SIG-M5 treated with dmso at 0.1 percent for 504 hours (cell line): ENCODE data around the gene ABLIM1.

Experiments
- DNase-seq: peaks from one replicate; lab custom pipeline; 2025; ENCODE audit not compliant: unreplicated experiment; lab: John Stamatoyannopoulos, UW

ABLIM1 gene

DNA sequence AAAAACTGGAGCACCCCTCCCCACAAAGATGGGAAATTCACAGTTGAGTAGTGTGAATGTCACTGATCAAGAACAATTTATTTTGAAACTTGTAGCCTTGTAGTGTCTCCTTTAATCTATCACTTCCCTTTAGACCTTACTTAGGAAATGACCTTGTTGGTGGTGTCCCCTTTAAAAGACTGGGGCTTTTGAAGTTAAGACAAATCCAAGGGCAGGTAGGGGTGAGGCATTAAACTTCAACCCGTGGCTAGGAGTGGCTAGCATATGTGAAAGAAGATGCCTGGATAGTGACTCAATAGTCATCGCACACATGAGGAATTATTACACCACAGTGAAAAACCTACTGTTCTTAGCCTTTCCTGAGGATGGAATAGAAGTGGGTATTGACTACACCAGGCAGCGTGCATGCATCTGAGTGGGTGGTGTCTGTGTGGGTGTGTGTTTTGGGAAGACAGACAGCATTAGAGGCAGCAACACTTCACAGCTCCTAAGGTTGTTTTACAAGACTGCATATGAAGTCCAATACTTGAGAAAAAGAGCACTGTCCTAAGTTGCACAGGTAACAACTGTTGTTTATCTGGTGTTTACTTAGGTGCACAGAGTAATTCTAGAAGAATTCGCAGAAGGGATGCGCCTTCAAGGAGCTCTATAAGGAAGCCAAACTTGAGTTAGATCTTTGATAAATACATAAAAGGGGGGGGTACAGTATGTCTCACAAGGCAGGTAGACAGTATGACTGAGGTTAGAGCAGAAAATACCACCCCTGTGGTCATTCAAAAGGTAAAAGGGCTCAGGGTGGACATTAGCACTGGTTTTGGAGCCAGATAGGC lies 32.9 kb downstream of the ABLIM1 start:
- DNase-seq, result no peak

DNA sequence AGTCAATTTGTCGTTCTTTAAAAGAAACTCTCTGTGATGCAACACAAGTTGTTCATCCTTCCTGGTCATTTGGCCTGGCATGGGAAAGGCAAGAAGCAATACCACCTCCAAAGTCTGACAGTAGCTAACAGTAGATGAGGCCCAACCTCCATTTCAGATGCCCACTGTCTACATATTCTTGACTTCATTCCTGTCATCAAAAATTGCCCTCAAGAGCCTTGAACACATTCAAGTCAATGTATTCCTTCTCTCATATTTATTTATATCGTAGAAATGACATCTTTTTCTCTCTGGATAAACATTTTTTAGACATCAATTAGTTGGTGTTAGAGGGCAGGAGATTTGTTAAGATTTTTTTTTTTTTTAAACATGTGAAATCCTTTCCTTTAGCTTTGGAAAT lies 33.7 kb downstream of the ABLIM1 start:
- no peak for DNase-seq

DNA sequence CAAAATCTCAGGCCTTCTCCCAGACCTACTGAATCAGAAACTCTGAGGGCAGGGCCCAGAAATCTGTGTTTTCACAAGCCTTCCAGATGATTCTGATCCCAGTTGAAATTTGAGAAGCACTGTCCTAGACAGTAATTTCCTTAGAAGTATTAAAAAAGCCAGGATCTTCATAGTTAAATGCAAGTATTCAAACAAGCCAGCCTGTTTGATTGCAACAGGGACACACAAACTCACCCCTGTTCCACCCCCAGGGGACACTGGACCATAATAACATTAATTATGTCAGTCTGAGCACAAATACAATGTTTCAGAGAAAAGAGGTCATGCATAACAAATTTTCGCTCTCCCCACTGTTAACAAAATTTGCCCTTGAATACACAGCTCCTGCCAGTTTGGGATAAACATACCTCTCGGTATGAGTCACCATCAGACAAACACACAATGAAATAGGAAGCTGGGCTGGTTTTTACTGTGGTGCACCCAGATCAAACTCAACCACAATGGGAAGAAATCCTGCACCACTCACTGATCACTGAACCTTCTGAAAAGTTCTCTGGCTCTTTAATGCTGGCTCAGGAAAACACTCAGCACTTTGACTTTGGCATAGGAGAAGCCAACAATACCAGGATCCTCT lies 34.3 kb downstream of the ABLIM1 start:
- DNase-seq, result peak; percentile 18

DNA sequence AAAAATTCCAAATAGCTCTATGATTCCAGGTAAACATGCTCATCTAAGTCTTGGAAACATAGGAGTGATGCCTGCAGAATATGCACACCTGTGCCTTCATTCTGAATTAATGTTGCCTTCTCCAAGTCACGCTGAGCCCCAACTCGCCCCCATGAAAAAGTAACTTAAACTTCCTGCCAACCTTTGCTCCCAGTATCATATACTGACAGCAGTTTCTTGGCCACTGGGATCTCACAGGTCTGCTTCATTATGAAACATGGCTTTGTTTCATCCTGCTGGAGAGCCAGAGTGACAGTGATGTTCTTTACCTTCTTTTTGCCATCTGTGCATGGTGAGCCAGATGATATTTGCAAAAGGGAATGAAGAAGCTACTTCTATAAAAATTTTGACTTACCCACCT lies 34.9 kb downstream of the ABLIM1 start:
- no peak for DNase-seq

DNA sequence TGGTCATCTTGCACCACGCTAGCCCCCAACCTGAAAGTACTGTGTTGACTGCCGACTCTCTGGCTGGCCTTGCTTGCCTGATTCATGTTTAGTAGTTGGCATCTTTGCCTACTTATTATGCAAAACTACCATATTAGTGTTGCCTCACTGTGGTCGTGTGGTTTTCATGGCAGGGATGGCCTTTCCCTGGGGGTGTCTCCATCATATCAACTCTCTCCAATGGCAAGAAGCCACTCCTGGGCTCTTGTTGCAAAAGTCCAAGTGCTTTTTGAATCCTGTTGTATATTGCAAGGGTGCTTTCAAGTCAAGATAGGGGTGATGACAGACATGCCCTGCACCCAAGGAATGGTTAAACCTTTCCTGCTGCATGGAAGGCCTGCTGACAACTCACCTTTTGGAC lies 39.4 kb downstream of the ABLIM1 start:
- DNase-seq, result no peak

DNA sequence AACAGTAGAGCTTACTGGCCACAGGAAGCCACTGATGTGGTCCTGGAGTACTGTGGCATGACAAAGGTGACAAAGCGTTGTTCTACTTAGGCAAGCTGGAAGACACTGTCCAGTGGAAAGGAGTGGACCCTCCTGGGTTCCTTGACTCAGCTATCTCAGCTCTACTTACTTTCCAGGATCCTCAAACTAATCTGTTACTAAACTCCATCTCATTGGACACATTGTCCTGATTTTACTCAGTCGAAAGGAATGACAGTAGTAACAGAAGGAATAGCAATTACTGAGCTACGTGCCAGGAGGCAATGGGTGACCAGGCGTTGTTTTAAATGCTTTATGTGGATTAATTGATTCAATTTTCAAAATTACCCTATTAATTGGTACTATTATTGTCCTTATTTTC lies 41.6 kb downstream of the ABLIM1 start:
- no peak for DNase-seq

DNA sequence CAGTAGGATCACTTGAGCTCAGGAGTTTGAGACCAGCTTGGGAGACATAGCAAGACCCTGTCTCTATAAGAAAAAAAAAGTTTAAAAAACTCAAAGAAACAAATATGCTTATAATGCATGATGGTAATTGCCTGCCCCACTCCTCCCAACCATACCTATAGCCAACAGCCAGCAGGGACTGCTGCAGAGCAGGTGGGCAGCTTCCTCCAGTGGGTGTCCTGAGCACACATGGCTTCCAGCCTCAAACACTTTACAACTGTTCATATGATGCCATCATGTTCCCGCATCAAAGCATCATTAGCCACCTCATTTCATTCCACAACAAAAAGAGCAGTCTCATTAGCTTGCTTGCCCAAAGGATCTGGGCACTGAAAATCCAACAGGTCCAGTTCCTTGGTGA lies 42.0 kb downstream of the ABLIM1 start:
- DNase-seq, result no peak

DNA sequence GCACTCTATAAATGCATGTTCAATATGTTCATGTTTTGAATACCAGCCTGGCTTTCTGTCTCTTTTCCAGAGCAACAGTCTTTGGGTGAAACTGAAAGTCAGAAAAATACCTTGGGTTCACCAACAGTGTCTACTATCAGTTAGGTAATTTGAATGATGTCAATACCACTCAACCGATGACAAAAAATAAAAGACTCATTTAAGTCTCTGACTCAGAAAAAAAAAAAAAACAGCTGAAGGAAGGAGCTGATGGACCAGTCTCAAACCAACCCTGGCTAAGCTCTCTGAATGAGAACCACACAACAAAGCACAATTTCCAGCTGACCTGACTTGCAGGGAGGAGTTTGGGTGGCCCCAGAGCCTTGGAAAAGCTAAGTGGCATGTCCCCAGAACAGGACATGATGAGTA lies 42.5 kb downstream of the ABLIM1 start:
- no peak for DNase-seq

DNA sequence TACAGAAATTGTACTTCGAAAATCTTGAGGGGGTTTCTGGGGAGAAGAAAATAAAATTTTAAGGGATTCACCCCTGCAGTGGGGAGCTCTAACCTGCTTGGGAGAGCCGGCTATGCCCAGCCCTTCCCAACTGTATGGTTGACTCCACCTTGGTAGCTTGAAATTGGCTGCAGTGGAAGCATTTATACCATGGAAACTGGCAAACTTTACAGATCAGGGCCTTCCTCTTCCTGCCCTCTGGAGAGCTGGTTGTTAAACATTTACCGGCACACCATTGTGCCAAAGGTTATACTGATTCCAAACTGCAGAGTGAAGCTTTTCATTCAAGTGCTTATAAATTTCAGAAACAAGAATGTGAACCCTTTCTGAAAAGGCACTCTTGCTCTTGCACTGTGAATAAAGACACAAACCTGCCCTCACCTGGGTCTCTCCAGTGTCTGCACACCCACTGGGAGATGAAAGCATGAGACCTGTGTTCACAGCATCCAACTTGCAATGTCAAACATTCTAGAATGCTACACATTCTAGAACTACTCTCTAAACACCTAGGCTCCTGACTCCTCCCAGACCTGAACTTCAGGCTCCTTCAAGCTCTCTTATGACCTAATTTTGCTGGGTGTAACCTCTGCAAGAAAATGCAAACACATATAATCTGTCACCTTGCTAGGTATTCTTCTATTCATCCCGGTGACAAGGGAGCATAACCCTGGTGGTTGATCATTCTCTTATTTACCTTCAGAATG lies 44.7 kb downstream of the ABLIM1 start:
- no peak for DNase-seq

DNA sequence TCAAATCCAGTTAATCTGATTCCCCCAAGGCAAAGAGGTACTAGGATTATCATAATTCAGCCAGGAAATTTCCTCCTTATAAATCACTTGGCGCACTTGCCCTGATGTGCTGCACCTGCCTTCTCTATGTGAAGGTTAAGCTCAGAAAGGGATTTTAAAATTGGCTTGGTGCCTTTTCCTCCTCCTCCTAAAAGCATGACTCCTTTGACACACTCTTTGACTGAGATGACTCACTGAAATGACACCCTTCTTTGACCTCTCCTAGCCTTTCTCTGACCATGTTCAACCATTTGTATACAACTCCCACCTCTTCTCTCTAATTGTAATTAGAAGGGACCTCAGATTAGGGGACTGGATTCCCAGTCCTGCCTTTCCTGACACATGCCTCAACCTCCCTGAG lies 46.5 kb downstream of the ABLIM1 start:
- DNase-seq, result no peak

DNA sequence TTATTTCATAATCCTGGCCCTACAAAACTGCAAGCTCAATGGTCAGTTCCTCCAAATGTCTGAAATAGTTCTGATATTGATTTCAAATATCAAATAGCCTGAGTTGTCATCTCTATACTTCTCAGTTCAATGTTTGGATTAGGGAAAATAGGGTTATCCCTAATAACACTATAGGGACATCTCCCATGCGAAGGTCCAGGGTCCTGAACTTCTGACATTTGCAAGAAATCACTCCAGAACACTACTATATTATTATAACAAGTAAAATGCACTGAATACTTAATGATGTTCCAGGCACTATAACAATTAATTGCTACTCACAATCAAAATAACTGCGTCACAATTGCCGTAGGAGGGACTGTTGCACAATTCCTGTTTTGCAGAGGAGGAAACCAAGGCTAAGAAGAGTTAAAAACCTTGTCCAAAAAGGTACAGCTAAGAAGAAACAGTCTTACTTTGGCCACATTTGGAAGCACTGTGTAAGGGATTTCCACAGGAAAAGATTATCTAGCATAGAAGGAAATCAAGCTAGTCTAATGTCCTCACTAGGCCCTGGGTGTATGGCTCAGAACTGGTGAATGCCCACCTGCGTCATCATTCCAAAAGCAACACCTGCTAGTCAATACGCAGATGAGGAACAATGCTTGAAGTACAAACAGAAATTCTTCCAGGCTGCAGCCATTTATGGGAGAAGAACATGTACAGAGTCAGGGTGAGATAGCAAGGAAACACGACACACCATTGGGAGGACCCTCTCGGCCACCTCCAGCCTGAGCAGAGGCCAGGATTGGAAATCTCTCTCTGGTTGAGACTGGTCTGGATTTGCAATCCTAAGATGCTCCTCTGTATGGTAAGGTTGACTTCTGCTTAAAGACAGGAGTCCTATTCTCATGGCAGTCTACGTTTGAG lies 48.3 kb downstream of the ABLIM1 start:
- DNase-seq, result no peak

DNA sequence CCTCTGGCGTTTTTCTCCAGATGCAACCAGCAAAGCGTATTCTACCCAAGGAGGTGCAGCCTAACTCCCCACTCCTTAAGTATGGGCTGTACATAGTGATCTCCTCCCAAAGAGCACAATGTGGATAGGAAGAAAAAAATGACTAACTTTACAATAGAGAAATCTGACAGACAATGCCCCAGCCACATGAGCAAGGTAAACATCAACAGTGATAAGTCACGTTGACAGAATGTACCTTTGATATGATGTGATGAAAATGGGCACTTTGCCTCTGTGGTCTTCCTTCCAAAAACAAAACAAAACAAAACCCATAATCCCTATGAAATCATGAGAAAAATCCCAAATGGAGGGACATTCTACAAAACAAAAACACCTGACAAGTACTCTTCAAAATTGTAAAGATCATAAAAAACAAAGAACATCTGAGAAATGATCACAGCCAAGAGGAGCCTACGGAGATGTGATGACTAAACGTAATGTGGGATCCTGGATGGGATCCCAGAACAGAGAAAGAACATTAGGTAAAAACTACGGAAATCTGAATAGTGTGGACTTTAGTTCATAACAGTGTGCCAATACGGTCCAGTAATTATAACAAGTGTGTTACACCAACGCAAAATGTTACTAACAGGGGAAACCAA lies 50.6 kb downstream of the ABLIM1 start:
- no peak for DNase-seq

DNA sequence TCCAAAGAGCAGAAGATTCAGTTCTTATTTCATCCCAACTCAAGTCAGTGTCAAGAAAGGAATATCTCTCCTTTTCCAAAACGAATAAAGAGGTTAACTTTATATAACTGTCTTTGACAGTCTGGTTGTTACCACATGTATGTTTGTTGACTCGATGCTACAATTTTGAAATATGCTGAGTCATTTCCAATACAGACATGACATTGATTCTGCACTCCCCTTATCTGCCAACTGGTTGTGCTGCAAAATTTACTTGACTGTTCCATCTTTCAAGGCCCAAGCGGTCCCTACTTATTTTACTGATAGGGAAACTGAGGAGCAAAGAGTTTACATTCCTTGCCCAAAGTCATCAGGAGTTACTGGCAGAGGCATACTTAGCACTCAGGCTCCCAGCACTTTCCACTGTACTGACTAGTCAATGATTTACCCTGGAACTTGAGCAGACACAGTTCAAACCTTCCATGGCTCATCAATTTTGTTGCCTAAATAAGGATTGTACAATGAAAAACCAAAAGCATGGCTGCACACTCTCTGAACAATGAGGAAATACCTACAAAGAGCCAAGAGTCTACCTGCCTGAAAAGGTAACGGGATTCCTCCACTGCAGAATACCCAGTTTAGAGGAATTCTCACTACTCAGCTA lies 52.8 kb downstream of the ABLIM1 start:
- no peak for DNase-seq

DNA sequence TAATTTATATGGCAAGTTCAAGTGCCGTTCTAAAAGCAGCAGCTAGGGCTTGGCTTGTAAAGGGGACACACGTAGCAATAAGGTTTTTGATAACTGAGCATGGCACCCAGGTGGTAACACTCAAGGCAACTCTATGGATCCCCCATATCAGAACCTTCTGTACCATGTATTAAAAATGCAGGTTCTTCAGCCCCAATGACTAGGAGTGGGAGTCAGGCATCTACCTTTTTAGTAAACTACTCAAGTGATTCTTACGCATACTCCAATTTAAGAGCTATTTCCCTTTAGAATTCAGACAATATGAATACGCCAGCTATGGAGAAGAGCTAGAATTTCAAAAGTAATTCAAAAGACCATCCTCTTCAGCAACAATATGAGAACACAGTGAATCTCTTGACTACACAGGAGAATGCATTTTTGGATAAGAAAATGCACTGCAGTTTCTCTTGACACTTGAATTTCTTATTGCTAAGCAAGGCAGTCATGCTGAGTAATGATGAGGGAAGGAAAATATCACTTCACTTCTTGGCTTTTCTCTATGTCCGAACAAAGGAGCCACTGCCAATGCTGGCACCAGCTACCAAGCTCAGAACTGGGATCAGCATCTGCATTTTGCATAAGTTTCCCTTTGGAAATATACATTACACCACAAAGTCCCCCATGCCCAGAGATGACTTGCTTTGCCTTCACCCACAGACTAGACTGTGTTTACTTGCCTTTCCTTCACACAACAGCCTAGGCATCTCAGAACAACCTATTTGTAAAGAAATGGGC lies 53.5 kb downstream of the ABLIM1 start:
- no peak for DNase-seq

DNA sequence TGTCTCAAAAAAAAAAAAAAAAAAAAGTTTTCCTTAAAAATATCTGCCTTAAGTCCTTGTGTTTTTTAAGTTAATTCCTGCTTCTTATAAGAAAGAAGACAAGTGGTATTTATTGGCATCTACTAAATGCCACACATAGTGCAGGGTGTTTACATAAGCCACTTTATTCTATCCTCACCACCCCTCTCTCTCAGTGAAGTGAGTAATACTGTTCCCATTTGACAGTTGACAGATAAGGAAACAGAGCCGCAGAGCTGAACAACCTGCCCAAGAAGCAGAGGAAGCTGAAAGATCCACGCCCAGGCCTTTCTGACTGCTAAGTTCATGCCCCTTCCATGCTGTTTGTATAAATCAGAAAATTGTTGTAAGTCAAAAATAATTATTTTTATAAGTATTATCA lies 54.1 kb downstream of the ABLIM1 start:
- no peak for DNase-seq

DNA sequence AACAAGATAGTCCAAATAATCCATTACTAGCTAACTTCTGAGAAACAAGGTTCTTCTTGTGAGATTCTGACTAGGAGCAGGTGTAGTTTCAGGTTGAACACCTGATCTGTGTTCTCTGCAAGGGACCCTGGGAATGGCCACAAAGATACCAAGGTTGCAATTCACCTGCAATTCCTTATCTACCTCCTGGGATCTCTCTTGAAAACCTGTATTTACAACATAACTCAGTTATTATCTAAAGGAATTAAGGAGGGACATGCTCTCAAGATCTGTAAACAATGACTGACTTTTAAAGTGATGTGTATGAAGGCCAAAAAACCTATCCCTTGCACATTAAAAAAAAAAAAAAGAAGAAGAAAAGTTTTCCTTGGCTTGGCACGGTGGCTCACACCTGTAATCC lies 54.8 kb downstream of the ABLIM1 start:
- DNase-seq, result no peak

DNA sequence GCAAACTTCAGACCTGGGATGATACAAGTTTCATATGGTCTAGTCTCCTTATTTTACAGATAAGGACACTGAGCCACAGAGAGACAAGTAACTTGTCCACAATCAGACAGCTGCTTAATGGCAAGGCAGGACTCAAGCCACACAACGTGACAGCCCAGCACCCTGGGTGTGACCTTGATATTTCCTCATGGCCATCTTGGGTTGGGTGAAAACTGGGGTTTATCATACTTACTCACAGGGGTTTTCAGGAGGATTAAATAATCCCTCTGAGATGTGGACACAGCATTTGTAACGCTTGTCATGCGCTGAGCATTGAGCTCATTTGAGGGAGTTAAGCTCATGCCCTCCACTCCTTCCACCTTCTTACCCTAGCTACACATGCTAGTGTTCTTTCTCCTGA lies 58.0 kb downstream of the ABLIM1 start:
- DNase-seq, result no peak

DNA sequence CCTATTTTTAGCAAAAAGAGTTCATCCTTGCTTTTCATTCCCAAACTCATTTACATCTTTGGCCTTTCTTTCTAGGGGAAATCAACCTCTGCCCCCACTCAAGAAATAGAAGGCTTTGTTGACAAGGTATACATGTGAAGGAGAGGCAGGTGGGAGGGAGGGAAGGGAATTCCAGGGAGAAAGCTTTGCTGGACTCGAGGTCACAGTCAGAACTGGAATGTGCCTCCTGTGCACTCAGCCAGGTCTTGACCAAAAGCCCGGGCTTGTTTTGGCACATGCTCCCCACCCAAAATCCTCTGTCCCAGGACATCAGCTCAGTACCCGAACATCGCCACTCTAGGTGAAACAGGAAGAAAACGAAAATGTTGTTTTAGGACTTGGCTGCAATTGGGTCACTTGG lies 61.3 kb downstream of the ABLIM1 start:
- DNase-seq, result no peak

DNA sequence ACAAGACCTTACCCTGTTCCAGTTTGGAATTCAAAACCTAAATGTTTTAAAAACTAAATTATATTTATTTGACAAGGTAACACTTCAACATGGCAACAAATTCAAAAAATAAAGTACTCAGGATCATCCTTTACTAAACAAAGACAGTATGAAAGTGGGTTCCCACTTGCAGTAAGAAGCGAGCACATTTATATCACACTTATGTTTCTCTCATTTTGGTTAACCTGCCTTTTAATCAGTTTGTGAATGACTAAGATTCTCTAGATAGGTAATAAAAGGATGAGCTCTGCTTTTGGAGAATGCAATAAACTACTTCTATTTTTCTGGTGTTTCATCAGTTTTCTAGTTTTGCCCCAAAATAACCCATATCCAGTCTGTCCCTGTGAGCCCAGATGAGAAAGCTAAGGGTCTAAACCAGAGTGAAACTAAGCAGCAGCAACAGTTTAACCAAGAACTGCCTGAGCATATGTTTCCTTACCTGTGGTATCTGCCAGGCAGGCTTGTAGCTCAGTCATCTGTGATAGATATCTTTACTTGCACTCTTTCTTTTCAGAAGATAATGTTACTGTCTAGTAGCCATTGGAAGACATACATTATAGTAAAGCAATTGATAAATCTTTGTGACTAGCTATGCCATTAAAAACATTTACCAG lies 64.1 kb downstream of the ABLIM1 start:
- DNase-seq, result no peak
